ENCODE data around the gene GCNT1.

DNA sequence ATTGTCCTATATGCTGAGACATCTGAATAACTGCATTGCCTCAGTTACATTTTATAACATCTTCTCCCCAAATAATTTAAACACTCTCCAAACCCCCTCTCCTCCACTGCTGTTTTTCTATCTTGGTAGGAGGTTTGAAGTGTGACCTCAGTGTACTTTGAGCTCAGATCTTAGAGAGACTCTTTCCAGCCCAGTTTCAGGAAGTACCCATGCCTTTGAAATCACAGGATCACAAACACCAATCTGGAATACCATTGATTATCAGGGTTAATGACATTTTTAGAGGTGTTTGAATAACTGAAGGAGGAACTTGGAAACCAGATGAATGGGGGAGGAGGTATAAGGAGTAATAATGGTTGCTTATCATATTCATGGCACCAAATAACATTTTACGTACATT is 93.2 kb downstream of the GCNT1 start:
- TF ChIP-seq, protein P1, sequence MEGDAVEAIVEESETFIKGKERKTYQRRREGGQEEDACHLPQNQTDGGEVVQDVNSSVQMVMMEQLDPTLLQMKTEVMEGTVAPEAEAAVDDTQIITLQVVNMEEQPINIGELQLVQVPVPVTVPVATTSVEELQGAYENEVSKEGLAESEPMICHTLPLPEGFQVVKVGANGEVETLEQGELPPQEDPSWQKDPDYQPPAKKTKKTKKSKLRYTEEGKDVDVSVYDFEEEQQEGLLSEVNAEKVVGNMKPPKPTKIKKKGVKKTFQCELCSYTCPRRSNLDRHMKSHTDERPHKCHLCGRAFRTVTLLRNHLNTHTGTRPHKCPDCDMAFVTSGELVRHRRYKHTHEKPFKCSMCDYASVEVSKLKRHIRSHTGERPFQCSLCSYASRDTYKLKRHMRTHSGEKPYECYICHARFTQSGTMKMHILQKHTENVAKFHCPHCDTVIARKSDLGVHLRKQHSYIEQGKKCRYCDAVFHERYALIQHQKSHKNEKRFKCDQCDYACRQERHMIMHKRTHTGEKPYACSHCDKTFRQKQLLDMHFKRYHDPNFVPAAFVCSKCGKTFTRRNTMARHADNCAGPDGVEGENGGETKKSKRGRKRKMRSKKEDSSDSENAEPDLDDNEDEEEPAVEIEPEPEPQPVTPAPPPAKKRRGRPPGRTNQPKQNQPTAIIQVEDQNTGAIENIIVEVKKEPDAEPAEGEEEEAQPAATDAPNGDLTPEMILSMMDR (CRISPR knock-in tag; IDR thresholded peaks at IDR 0.05), result no peak
- TF ChIP-seq TP53 (CRISPR knock-in tag; conservative IDR thresholded peaks at IDR 0.05) (no peak), ZNF263 (CRISPR knock-in tag; IDR thresholded peaks at IDR 0.05) (no peak), JUND (CRISPR knock-in tag; IDR thresholded peaks at IDR 0.05) (no peak)
- TF ChIP-seq, protein P2, sequence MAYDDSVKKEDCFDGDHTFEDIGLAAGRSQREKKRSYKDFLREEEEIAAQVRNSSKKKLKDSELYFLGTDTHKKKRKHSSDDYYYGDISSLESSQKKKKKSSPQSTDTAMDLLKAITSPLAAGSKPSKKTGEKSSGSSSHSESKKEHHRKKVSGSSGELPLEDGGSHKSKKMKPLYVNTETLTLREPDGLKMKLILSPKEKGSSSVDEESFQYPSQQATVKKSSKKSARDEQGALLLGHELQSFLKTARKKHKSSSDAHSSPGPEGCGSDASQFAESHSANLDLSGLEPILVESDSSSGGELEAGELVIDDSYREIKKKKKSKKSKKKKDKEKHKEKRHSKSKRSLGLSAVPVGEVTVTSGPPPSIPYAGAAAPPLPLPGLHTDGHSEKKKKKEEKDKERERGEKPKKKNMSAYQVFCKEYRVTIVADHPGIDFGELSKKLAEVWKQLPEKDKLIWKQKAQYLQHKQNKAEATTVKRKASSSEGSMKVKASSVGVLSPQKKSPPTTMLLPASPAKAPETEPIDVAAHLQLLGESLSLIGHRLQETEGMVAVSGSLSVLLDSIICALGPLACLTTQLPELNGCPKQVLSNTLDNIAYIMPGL (CRISPR knock-in tag; IDR thresholded peaks at IDR 0.05; ENCODE audit: borderline replicate concordance in 1 of 2, low read depth in 1 of 2), result no peak
- TF ChIP-seq, protein P3, sequence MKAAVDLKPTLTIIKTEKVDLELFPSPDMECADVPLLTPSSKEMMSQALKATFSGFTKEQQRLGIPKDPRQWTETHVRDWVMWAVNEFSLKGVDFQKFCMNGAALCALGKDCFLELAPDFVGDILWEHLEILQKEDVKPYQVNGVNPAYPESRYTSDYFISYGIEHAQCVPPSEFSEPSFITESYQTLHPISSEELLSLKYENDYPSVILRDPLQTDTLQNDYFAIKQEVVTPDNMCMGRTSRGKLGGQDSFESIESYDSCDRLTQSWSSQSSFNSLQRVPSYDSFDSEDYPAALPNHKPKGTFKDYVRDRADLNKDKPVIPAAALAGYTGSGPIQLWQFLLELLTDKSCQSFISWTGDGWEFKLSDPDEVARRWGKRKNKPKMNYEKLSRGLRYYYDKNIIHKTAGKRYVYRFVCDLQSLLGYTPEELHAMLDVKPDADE (CRISPR knock-in tag; IDR thresholded peaks at IDR 0.05), result no peak
